GM12864 (cell line): ENCODE results near the gene DENND1B.

ENCODE experiments used
- DNase-seq: peaks from one replicate; pipeline ENCODE4 v3.0.0-alpha.2; 2011; ENCODE audit warnings: low read depth
- H3K4me3 ChIP-seq: 2 replicates; pipeline ENCODE4 v1.5.1; 2011; ENCODE audit warnings: mild to moderate bottlenecking, low read depth, low read length, control low read depth
- TF ChIP-seq, protein P1 (sequence below): IDR thresholded peaks from 2 replicates; pipeline ENCODE4 v1.5.1; 2011; ENCODE audit warnings: low read depth, mild to moderate bottlenecking, moderate library complexity, low read length, control low read depth, inconsistent platforms; ENCODE audit errors: missing control alignments

DENND1B gene

DNA sequence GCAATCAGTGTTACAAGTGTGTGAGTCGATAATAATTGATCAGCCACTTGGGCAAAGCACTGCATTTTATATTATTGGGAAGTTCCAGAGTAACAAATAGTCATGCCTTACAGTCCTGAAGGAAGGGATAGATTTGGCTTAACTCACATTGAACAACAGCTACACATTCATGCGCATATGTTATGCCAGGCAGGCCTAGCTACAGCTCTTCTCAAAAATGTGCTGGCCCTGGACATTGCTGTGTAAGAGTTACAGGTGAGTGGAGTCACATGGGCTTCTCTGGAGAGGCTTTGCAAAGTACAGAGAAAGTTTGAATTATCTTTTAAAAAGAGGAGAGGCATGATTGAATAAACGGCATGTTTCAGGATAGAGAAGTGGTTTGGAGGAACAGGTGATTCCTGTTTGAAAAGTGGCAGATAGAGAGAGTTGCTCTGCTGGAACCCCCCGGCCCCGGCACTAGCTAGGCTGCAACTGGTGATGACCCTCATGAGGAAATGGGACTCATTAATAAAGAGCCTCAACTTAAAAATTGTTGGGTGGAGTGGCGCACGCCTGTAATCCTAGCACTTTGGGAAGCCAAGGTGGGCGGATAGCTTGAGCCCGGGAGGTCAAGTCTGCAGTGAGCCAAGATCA is 306.6 kb downstream of the DENND1B start:
- TF ChIP-seq, protein P1, sequence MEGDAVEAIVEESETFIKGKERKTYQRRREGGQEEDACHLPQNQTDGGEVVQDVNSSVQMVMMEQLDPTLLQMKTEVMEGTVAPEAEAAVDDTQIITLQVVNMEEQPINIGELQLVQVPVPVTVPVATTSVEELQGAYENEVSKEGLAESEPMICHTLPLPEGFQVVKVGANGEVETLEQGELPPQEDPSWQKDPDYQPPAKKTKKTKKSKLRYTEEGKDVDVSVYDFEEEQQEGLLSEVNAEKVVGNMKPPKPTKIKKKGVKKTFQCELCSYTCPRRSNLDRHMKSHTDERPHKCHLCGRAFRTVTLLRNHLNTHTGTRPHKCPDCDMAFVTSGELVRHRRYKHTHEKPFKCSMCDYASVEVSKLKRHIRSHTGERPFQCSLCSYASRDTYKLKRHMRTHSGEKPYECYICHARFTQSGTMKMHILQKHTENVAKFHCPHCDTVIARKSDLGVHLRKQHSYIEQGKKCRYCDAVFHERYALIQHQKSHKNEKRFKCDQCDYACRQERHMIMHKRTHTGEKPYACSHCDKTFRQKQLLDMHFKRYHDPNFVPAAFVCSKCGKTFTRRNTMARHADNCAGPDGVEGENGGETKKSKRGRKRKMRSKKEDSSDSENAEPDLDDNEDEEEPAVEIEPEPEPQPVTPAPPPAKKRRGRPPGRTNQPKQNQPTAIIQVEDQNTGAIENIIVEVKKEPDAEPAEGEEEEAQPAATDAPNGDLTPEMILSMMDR, result no peak
- DNase-seq, result no peak
- H3K4me3 ChIP-seq, result no peak overlapping the region

DNA sequence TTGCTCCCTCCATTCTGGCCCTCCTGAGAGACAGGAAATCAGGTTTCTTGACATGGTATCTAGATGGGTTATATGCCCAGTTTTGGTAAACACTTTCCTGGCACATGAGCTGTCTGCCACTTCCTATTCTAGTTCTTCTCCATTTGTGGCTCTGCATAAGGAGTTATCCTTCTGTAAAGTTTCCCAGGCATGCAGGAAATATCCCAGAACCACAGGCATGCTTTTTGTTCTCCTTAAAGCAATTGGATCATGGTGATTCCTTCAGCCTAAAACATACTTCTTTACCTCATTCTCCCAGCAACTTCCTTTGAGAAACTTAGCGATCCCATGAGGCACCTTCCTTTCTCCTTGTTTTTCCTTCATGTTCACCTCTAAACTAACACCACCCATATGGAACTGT is 307.4 kb downstream of the DENND1B start:
- DNase-seq, result no peak
- H3K4me3 ChIP-seq, result no peak overlapping the region
- TF ChIP-seq, protein P1, result no peak

DNA sequence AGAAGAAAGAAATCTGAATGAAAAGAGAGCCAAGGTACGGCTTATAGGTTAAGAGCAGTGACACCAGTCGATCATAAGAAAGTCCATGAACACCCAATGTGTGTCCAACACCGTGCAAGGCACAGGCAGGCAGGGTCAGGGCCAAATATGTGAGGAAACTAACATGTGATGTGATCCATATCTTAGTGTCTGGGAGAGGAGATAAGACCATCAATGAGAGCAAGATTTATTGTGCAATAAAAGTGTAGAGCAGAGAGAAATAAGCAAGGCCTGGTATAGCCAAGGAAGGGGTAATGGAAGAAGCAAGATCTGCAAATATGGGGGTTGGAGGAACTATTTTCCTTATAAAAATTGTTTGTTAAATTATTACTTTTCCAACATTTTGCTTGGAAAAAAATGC is 308.5 kb downstream of the DENND1B start:
- no peak for DNase-seq
- TF ChIP-seq, protein P1, result no peak
- no peak overlapping the region for H3K4me3 ChIP-seq

DNA sequence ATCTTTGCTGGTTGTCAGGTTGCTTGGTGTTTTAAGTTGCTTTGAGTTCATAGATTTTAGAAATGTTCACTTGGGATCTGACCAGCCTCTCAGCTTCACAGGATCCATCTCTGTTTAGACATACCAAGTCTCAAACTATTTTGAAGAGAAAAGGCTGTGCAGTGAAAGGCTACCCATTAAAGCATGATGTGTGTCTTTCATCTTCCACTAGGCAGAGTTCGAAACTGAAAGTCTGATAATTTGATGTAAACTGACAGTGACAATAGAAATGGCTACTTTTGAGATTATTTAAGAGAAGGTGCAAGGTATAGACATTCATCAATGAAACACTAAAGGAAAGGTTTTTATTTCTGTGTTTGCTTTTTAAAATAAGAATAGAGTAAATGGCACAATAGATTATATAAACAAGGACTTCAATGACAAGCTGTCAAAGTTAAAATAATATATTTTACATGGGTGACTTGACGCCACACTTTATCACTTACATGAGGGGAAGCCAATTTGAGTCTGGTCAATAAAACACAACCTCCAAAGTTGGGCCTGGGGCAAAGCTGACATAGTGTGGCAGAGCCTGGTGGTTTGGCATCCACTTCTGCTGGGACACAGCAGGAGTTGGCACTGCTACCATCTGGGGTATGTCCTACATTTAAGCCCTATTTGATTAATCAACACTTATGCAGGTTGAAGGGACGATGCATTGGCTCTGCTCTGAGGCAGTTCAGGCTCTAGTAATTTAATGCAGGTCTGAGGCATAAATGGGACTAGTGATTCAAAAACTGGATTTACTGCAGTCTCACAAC is 309.6 kb downstream of the DENND1B start:
- DNase-seq, result no peak
- no peak overlapping the region for H3K4me3 ChIP-seq
- TF ChIP-seq, protein P1, result no peak

DNA sequence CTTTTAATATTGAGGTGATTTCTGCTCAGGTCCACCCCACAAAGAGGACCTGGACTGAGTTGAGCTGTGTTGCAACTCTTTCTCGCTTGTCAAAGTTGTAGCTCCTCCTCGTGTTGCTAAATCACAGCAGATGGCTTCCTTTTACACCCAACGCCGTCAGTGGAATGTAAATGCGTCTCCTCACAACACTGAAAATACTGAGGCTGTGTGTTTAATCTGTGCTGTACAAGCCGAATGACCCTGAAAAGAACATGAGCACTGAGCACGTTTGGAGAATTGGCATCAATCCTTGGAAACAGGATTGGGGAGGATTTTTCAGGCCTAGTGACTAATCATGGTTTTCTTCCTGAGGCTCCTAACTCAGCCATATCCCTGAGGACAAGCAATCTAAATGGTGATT is 311.2 kb downstream of the DENND1B start:
- TF ChIP-seq, protein P1, result no peak
- no peak for DNase-seq
- no peak overlapping the region for H3K4me3 ChIP-seq

DNA sequence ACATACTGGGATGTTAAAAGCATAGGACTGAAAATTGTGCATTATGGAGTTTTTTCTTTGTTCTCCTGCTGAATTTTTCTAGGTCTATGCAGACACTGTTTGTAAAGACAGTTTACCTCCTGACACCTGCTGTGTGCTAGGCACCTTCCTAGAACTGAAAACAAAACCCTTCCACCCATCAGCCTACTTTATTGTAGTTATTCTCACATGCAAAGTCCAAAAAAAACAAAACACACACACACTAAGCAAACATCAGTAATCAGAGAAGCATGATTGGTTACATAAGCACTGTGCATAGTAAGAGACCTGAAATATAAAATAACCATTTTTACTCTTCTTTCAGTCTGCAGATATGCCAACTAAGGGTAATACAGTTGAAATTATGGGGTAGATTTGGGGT is 312.1 kb downstream of the DENND1B start:
- DNase-seq, result no peak
- TF ChIP-seq, protein P1, result no peak
- no peak overlapping the region for H3K4me3 ChIP-seq
